PC-3 (cell line): ENCODE results near the gene GPRIN1.

Experiments used
- CTCF ChIP-seq: fragments of 300-600 bp; sonication (generic); conservative IDR thresholded peaks from 2 replicates; pipeline ENCODE4 v1.5.1; 2017; ENCODE audit warnings: antibody characterized with exemption, low read depth, mild to moderate bottlenecking, low read length
- EZH2 ChIP-seq: fragments of 300-600 bp; sonication (generic); IDR thresholded peaks from one replicate; pipeline ENCODE4 v1.6.1; 2017; ENCODE audit warnings: antibody characterized with exemption, mild to moderate bottlenecking, low read length; ENCODE audit not compliant: unreplicated experiment
- EZH2phosphoT487 ChIP-seq: fragments of 300-600 bp; sonication (generic); IDR thresholded peaks from 2 replicates; pipeline ENCODE4 v1.6.1; 2018; ENCODE audit warnings: mild to moderate bottlenecking, antibody characterized with exemption, low read length, borderline replicate concordance

- TF ChIP-seq CTCF (no peak), EZH2 (no peak), EZH2phosphoT487 (no peak)
Measured at GRCh38 chr5:176631383-176632200, 21.6 kb upstream of the GPRIN1 start.
